PFSK-1 (cell line): ENCODE results near the gene NRXN3.

Source experiments
- TAF1 ChIP-seq: IDR thresholded peaks from 2 replicates; pipeline ENCODE4 v1.6.1; 2012; ENCODE audit warnings: low read length, control low read depth, borderline replicate concordance; ENCODE audit not compliant: insufficient read depth
- TF ChIP-seq, protein P1 (sequence below), 2 experiments: IDR thresholded peaks; 2 replicates each; pipeline versions ENCODE4 v1.6.1 to v1.8.0; 2011 to 2012; ENCODE audit warnings: low read depth in 2 of 2, low read length in 2 of 2, control low read depth in 1 of 2, inconsistent platforms in 1 of 2, mild to moderate bottlenecking in 1 of 2, moderate library complexity in 1 of 2; ENCODE audit not compliant: insufficient read depth in 1 of 2

GRCh38 chr14:78950649-78951048 lies 780.5 kb downstream of the NRXN3 start:
- TF ChIP-seq, protein P1, sequence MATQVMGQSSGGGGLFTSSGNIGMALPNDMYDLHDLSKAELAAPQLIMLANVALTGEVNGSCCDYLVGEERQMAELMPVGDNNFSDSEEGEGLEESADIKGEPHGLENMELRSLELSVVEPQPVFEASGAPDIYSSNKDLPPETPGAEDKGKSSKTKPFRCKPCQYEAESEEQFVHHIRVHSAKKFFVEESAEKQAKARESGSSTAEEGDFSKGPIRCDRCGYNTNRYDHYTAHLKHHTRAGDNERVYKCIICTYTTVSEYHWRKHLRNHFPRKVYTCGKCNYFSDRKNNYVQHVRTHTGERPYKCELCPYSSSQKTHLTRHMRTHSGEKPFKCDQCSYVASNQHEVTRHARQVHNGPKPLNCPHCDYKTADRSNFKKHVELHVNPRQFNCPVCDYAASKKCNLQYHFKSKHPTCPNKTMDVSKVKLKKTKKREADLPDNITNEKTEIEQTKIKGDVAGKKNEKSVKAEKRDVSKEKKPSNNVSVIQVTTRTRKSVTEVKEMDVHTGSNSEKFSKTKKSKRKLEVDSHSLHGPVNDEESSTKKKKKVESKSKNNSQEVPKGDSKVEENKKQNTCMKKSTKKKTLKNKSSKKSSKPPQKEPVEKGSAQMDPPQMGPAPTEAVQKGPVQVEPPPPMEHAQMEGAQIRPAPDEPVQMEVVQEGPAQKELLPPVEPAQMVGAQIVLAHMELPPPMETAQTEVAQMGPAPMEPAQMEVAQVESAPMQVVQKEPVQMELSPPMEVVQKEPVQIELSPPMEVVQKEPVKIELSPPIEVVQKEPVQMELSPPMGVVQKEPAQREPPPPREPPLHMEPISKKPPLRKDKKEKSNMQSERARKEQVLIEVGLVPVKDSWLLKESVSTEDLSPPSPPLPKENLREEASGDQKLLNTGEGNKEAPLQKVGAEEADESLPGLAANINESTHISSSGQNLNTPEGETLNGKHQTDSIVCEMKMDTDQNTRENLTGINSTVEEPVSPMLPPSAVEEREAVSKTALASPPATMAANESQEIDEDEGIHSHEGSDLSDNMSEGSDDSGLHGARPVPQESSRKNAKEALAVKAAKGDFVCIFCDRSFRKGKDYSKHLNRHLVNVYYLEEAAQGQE (IDR thresholded peaks at IDR 0.05; ENCODE audit: insufficient read depth in 1 of 2, low read depth in 2 of 2, low read length in 2 of 2), result no peak
- TF ChIP-seq TAF1, result no peak
